IMR-90 (cell line): Measurements from ENCODE around the gene AOPEP.

Experiments used
- BHLHE40 ChIP-seq: fragments of 150-350 bp; IDR thresholded peaks from 2 replicates; pipeline ENCODE4 v1.6.1; 2016; ENCODE audit warnings: mild to moderate bottlenecking, low read depth, low read length
- CEBPB ChIP-seq: IDR thresholded peaks from 2 replicates; pipeline ENCODE4 v1.6.1; 2012; ENCODE audit warnings: low read depth, low read length, improper control_type of control experiment
- MAFK ChIP-seq: IDR thresholded peaks from 2 replicates; pipeline ENCODE4 v1.6.1; 2012; ENCODE audit warnings: low read depth, low read length, improper control_type of control experiment
- MAZ ChIP-seq: IDR thresholded peaks from 2 replicates; pipeline ENCODE4 v1.6.1; 2012; ENCODE audit warnings: low read depth, mild to moderate bottlenecking, low read length, improper control_type of control experiment, moderate library complexity, borderline replicate concordance
- MXI1 ChIP-seq: IDR thresholded peaks from 2 replicates; pipeline ENCODE4 v1.6.1; 2012; ENCODE audit warnings: low read depth, mild to moderate bottlenecking, low read length, moderate library complexity, borderline replicate concordance
- POLR2A ChIP-seq: IDR thresholded peaks from 2 replicates; pipeline ENCODE4 v1.6.1; 2012; ENCODE audit warnings: mild to moderate bottlenecking, low read depth, low read length
- RFX5 ChIP-seq: IDR thresholded peaks from 2 replicates; pipeline ENCODE4 v1.8.0; 2012; ENCODE audit warnings: low read depth, mild to moderate bottlenecking, low read length, moderate library complexity
- SMC3 ChIP-seq: fragments of 150-350 bp; IDR thresholded peaks from 2 replicates; pipeline ENCODE4 v1.6.1; 2016; ENCODE audit warnings: low read depth, mild to moderate bottlenecking, antibody characterized with exemption, low read length, moderate library complexity
- USF2 ChIP-seq: fragments of 150-350 bp; IDR thresholded peaks from 2 replicates; pipeline ENCODE4 v1.6.1; 2017; ENCODE audit warnings: mild to moderate bottlenecking, antibody characterized with exemption, low read length, low read depth
- TF ChIP-seq, protein P1 (sequence below): conservative IDR thresholded peaks from 2 replicates; pipeline ENCODE4 v1.5.1; 2012; ENCODE audit warnings: mild to moderate bottlenecking, low read depth, low read length, improper control_type of control experiment
- TF ChIP-seq, protein P2 (sequence below): fragments of 150-350 bp; IDR thresholded peaks from 2 replicates; pipeline ENCODE4 v1.6.1; 2016; ENCODE audit warnings: low read depth, mild to moderate bottlenecking, low read length, moderate library complexity, borderline replicate concordance

DNA sequence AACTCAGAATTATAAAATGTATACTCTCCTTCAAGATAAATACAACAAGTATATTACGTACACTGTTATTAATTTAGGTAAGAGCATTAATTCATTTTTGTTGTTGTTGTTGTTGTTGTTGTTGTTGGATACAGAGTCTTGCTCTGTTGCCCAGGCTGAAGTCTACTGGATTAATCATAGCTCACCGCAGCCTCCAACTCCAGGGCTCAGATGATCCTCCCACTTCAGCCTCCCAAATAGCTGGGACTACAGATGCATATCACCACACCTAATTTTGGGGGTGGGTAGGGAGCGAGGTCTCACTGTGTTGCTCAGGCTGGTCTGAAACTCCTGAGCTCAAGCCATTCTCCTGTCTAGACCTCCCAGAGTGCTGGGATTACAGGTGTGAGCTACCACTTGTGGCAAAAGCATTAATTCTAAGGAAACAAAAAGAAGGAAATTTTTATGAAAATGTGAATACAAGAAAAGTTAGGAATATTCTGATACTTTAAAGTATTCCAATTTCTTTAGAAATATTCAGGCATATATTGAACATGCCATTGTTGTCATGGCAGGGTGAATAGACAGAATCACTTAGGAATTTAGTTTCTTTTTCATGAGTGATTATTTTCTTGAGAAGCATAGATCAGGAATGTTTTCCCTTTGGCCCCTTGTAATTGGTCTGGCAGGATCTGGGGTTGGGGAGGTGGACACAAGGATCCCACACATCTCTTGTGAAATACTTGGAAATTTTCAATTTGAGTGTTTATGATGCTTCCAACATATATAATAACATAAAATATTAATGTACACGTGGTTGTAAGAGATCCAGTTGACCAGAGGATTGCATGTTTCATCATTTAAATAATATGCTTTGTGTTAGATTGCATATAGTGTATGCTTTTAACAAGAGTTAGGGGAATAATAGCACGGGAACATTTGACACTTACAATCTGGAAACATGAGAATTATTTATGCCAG, 327.4 kb downstream of the AOPEP start:
- TF ChIP-seq MAFK = no peak
- TF ChIP-seq POLR2A = no peak
- TF ChIP-seq, protein P1, sequence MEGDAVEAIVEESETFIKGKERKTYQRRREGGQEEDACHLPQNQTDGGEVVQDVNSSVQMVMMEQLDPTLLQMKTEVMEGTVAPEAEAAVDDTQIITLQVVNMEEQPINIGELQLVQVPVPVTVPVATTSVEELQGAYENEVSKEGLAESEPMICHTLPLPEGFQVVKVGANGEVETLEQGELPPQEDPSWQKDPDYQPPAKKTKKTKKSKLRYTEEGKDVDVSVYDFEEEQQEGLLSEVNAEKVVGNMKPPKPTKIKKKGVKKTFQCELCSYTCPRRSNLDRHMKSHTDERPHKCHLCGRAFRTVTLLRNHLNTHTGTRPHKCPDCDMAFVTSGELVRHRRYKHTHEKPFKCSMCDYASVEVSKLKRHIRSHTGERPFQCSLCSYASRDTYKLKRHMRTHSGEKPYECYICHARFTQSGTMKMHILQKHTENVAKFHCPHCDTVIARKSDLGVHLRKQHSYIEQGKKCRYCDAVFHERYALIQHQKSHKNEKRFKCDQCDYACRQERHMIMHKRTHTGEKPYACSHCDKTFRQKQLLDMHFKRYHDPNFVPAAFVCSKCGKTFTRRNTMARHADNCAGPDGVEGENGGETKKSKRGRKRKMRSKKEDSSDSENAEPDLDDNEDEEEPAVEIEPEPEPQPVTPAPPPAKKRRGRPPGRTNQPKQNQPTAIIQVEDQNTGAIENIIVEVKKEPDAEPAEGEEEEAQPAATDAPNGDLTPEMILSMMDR = no peak
- no peak for TF ChIP-seq RFX5
- TF ChIP-seq MXI1 = no peak
- no peak for TF ChIP-seq USF2
- TF ChIP-seq SMC3 = no peak
- TF ChIP-seq, protein P2, sequence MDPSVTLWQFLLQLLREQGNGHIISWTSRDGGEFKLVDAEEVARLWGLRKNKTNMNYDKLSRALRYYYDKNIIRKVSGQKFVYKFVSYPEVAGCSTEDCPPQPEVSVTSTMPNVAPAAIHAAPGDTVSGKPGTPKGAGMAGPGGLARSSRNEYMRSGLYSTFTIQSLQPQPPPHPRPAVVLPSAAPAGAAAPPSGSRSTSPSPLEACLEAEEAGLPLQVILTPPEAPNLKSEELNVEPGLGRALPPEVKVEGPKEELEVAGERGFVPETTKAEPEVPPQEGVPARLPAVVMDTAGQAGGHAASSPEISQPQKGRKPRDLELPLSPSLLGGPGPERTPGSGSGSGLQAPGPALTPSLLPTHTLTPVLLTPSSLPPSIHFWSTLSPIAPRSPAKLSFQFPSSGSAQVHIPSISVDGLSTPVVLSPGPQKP = no peak
- peak; percentile 48 for TF ChIP-seq CEBPB
- TF ChIP-seq MAZ = no peak
- no peak for TF ChIP-seq BHLHE40
